HEK293 (cell line): ENCODE results near the gene AGK.

Experiments used
- CTCF ChIA-PET: fragments of 350-600 bp; formaldehyde crosslinking; extraction: SDS; loops from one replicate; lab custom pipeline; 2021; ENCODE audit warnings: antibody characterized with exemption; lab: Yijun Ruan, JAX
- POLR2A ChIA-PET: fragments of 300-600 bp; formaldehyde crosslinking; extraction: SDS; loops from one replicate; lab custom pipeline; 2020; ENCODE audit warnings: antibody characterized with exemption, inconsistent platforms; lab: Yijun Ruan, JAX
- H3K27ac ChIP-seq: fragments of 200-500 bp; sonication (Bioruptor generic); 2 replicates; pipeline ENCODE4 v1.5.1; 2014; ENCODE audit warnings: low read depth, low read length, control low read depth, inconsistent platforms; ENCODE audit errors: extremely low read depth
- H3K36me3 ChIP-seq, 2 experiments: fragments of 200-500 bp in 1 of 2; sonication (Bioruptor generic) in 1 of 2; 1 replicate in 1 of 2; 2 replicates in 1 of 2; pipeline ENCODE4 v1.5.1; 2014 to 2017; ENCODE audit warnings: inconsistent platforms in 2 of 2, low read length in 2 of 2; ENCODE audit not compliant: control insufficient read depth in 2 of 2, insufficient read depth in 1 of 2
- H3K4me1 ChIP-seq: fragments of 200-500 bp; sonication (Bioruptor generic); 2 replicates; pipeline ENCODE4 v1.5.1; 2014; ENCODE audit warnings: mild to moderate bottlenecking, low read length, inconsistent platforms; ENCODE audit not compliant: control insufficient read depth, insufficient read depth
- H3K4me3 ChIP-seq: 2 replicates; pipeline ENCODE4 v1.5.1; 2011; ENCODE audit warnings: low read depth, mild to moderate bottlenecking, control low read depth, low read length, moderate library complexity
- H3K9me3 ChIP-seq: fragments of 200-500 bp; sonication (Bioruptor generic); 2 replicates; pipeline ENCODE4 v1.5.1; 2014; ENCODE audit warnings: low read depth, low read length, inconsistent platforms; ENCODE audit not compliant: control insufficient read depth, insufficient read depth
- IKZF3 ChIP-seq: fragments of 450-650 bp; IDR thresholded peaks from 2 replicates; pipeline ENCODE4 v1.5.0; 2018; ENCODE audit warnings: missing biosample characterization, mild to moderate bottlenecking, missing genetic modification characterization, moderate library complexity
- OSR2 ChIP-seq: fragments of 450-650 bp; formaldehyde crosslinking; IDR thresholded peaks from 2 replicates; pipeline ENCODE4 v1.5.1; 2016; ENCODE audit warnings: missing biosample characterization, missing genetic modification characterization
- PRDM4 ChIP-seq: fragments of 450-650 bp; formaldehyde crosslinking; IDR thresholded peaks from 2 replicates; pipeline ENCODE4 v1.5.1; 2017; ENCODE audit warnings: missing biosample characterization, missing genetic modification characterization
- YY2 ChIP-seq: fragments of 450-650 bp; formaldehyde crosslinking; IDR thresholded peaks from 2 replicates; pipeline ENCODE4 v1.5.1; 2016; ENCODE audit warnings: missing biosample characterization, missing genetic modification characterization
- ZBTB21 ChIP-seq: fragments of 450-650 bp; formaldehyde crosslinking; IDR thresholded peaks from 2 replicates; pipeline ENCODE4 v1.5.1; 2017; ENCODE audit warnings: missing biosample characterization, missing genetic modification characterization
- ZNF16 ChIP-seq: fragments of 450-650 bp; formaldehyde crosslinking; IDR thresholded peaks from 2 replicates; pipeline ENCODE4 v1.5.1; 2016; ENCODE audit warnings: low read depth, missing biosample characterization, missing genetic modification characterization
- ZNF354C ChIP-seq: fragments of 450-650 bp; formaldehyde crosslinking; IDR thresholded peaks from 2 replicates; pipeline ENCODE4 v1.5.1; 2016; ENCODE audit warnings: missing biosample characterization, missing genetic modification characterization, low read depth, borderline replicate concordance
- ZNF571 ChIP-seq: fragments of 450-650 bp; formaldehyde crosslinking; IDR thresholded peaks from 2 replicates; pipeline ENCODE4 v1.5.0; 2017; ENCODE audit warnings: missing biosample characterization, missing genetic modification characterization
- ZNF610 ChIP-seq: fragments of 450-650 bp; formaldehyde crosslinking; IDR thresholded peaks from 2 replicates; pipeline ENCODE4 v1.5.1; 2016; ENCODE audit warnings: missing biosample characterization, missing genetic modification characterization, borderline replicate concordance
- ZNF664 ChIP-seq: fragments of 450-650 bp; formaldehyde crosslinking; IDR thresholded peaks from 2 replicates; pipeline ENCODE4 v1.5.1; 2016; ENCODE audit warnings: missing biosample characterization, missing genetic modification characterization
- ZNF830 ChIP-seq: fragments of 450-650 bp; IDR thresholded peaks from 2 replicates; pipeline ENCODE4 v1.5.0; 2018; ENCODE audit warnings: missing biosample characterization, missing genetic modification characterization, low read depth, mild to moderate bottlenecking, moderate library complexity
- ZNF843 ChIP-seq: fragments of 450-650 bp; formaldehyde crosslinking; IDR thresholded peaks from 2 replicates; pipeline ENCODE4 v1.5.1; 2016; ENCODE audit warnings: missing biosample characterization, missing genetic modification characterization
- TF ChIP-seq, protein P1 (sequence below): fragments of 450-650 bp; formaldehyde crosslinking; IDR thresholded peaks from 2 replicates; pipeline ENCODE4 v1.5.1; 2016; ENCODE audit warnings: missing biosample characterization, missing genetic modification characterization
- TF ChIP-seq, protein P2 (sequence below): fragments of 450-650 bp; formaldehyde crosslinking; IDR thresholded peaks from 2 replicates; pipeline ENCODE4 v1.5.1; 2016; ENCODE audit warnings: missing biosample characterization, missing genetic modification characterization

AGK gene

GRCh38 chr7:141593134-141593533 lies 41.9 kb downstream of the AGK start:
- ChIA-PET POLR2A (no interaction called here), CTCF (interaction anchor here (0.5 to 0.7 kb wide), 2 partner anchors 58 to 93 kb away, joined by 3 read pairs; no protein-coding TSS in a partner anchor)
- TF ChIP-seq PRDM4 (tag by site-specific recombination) (no peak), ZNF354C (tag by site-specific recombination) (no peak), ZNF830 (tag by site-specific recombination) (no peak), ZNF843 (tag by site-specific recombination) (no peak), ZNF16 (no peak)
- TF ChIP-seq, protein P1, sequence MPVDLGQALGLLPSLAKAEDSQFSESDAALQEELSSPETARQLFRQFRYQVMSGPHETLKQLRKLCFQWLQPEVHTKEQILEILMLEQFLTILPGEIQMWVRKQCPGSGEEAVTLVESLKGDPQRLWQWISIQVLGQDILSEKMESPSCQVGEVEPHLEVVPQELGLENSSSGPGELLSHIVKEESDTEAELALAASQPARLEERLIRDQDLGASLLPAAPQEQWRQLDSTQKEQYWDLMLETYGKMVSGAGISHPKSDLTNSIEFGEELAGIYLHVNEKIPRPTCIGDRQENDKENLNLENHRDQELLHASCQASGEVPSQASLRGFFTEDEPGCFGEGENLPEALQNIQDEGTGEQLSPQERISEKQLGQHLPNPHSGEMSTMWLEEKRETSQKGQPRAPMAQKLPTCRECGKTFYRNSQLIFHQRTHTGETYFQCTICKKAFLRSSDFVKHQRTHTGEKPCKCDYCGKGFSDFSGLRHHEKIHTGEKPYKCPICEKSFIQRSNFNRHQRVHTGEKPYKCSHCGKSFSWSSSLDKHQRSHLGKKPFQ: no peak
- H3K4me1 ChIP-seq: no peaks in the 10 kb centered on the region
- H3K4me3 ChIP-seq: no peak overlapping the region
- no peaks in the 10 kb centered on the region for H3K9me3 ChIP-seq
- no peak overlapping the region for H3K27ac ChIP-seq
- H3K36me3 ChIP-seq: peaks cover 0 to 22% of the 10 kb centered on the region in 2 experiments

GRCh38 chr7:141597966-141598365 lies 46.8 kb downstream of the AGK start:
- H3K4me1 ChIP-seq: no peaks in the 10 kb centered on the region
- no peaks in the 10 kb centered on the region for H3K9me3 ChIP-seq
- H3K4me3 ChIP-seq: no peak overlapping the region
- ChIA-PET CTCF (no interaction called here), POLR2A (no interaction called here)
- no peak for TF ChIP-seq OSR2 (tag by site-specific recombination)
- no peak for TF ChIP-seq ZNF610 (tag by site-specific recombination)
- TF ChIP-seq IKZF3 (tag by site-specific recombination): no peak
- no peak for TF ChIP-seq ZBTB21
- no peak for TF ChIP-seq YY2 (tag by site-specific recombination)
- TF ChIP-seq, protein P2, sequence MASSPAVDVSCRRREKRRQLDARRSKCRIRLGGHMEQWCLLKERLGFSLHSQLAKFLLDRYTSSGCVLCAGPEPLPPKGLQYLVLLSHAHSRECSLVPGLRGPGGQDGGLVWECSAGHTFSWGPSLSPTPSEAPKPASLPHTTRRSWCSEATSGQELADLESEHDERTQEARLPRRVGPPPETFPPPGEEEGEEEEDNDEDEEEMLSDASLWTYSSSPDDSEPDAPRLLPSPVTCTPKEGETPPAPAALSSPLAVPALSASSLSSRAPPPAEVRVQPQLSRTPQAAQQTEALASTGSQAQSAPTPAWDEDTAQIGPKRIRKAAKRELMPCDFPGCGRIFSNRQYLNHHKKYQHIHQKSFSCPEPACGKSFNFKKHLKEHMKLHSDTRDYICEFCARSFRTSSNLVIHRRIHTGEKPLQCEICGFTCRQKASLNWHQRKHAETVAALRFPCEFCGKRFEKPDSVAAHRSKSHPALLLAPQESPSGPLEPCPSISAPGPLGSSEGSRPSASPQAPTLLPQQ (tag by site-specific recombination): no peak
- H3K27ac ChIP-seq: no peak overlapping the region
- peaks cover 0 to 47% of the 10 kb centered on the region in 2 experiments for H3K36me3 ChIP-seq

GRCh38 chr7:141598408-141598807 lies 47.2 kb downstream of the AGK start:
- H3K4me3 ChIP-seq: no peak overlapping the region
- ChIA-PET CTCF (no interaction called here), POLR2A (no interaction called here)
- TF ChIP-seq ZNF571 (tag by site-specific recombination) (no peak), ZNF664 (tag by site-specific recombination) (0 out of 2 replicates have a peak, but pooled peaks have one; percentile 15)
- no peaks in the 10 kb centered on the region for H3K4me1 ChIP-seq
- H3K27ac ChIP-seq: no peak overlapping the region
- H3K9me3 ChIP-seq: no peaks in the 10 kb centered on the region
- H3K36me3 ChIP-seq: peaks cover 0 to 45% of the 10 kb centered on the region in 2 experiments
